Stimulated activated CD8-positive, alpha-beta memory T cell treated with anti-CD3 and anti-CD28 coated beads, Interleukin-4, amount 100 ng/mL, for 24 hours (primary cell): ENCODE data around the gene RP9.

ENCODE experiments used
- DNase-seq: peaks from one replicate; pipeline ENCODE4 v3.0.0-alpha.2; 2020; ENCODE audit warnings: low read depth

The RP9 gene, protein sequence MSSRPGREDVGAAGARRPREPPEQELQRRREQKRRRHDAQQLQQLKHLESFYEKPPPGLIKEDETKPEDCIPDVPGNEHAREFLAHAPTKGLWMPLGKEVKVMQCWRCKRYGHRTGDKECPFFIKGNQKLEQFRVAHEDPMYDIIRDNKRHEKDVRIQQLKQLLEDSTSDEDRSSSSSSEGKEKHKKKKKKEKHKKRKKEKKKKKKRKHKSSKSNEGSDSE

DNA sequence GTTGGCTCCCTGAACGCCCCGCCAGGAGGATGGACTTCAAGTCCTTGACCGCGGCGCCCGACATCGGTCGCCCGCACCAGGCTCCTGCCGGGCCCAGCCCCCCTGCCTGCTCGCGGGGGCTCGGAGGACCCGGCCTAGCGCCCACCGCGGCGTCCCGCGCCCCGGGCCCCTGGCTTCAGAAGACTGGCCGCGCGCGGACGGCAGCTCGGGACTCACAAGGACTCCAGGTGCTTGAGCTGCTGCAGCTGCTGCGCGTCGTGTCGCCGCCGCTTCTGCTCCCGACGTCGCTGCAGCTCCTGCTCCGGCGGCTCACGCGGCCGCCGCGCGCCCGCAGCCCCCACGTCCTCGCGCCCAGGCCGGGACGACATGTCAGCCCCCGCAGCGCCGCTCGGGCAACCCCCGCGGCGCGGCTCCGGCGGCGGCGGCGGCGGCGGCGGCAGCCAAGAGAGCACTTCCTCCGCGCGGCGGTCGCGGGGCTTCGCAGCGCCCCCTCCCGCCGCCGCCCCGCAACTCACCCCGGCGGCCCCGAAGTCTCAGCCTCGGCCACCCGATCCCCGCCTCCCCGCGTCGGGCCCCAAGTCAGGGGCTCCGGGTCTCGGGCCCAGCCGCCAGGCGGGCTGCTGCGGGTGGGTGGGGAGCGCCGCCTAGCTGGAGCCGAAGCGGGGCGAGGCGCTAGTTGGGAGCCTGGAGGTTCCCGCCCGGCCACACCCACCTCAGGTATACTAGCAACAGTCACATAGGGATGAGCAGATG is at the start of gene RP9:
TSS of gene RP9 (minus strand) at position 400 of the 753 bp plus-strand sequence. CDS start at position 368, 32 bp downstream.
- DNase-seq, result peak; percentile 63

DNA sequence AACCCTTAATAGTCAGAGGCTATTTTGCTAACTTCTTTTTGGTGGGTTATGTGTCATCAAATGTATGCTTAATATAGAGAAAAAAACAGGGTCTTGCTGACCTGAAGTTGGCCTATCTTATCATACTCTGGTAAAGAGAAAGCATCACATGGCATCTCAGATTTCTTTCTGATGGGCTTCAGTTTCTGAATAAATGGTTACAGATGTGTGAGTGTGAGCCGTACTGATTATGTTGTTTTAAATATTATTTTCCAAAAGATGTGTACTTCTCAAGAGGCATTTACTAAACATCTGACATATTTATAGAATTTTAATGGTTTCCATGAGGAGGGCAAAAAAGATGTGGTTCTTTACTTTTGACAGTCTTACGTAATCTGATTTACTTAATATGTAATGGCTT is 48.6 kb upstream of the RP9 start:
- DNase-seq, result no peak

DNA sequence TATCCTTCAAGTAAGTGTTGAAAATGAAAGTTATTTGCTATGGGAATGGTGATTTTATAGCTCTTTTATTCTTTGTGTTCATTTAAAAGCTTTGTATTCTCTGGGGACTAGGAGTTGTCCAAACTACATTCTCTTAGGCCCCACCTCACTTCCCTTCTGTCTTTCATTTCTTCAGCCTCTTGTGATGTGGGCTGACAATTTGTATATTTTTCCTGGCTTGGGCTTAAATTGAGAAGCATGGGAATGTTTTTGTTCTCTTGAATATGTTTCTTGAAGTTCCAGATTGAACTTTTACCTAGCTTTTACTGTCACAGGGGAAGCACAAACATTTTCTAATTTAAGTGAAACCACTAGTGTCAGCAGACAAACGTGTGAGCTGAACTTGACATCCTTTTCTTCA is 48.1 kb upstream of the RP9 start:
- no peak for DNase-seq

DNA sequence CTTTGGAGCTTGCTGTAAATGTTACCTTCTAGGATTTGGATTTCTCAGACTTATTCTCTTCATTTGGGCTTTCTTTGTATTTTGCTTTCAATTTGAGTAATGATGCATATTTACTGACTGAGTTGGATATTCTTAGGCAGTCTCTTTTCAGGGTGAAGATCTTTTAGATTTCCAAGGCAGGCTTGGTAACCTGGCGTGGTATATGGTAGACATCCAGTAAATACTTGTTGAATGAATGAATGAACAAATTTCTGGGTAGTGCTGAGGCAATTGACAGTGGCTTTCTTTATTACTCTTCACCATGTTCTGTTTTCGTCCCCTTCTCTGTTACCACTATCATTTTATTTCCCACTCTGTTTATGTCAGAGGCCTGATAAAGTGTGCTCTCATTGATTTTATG is 47.2 kb upstream of the RP9 start:
- no peak for DNase-seq

DNA sequence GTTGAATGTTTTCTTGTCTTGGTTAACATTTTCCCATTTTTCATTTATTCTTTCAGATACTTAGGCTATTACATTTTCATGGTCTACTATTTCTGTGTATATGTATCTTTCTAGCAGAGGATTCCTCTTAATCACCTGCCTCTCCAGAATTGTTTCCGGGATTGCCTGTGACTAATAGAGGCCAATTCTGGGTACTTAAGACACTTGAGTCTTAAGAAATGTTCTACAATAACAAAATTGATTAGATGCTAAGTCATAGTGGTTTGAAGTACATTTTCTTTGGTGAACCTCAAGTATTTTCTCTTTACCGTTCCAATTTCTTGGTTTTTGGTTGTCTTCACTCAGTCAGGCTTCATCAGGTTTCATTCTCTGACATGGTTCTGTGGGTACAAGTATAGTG is 46.6 kb upstream of the RP9 start:
- DNase-seq, result no peak

DNA sequence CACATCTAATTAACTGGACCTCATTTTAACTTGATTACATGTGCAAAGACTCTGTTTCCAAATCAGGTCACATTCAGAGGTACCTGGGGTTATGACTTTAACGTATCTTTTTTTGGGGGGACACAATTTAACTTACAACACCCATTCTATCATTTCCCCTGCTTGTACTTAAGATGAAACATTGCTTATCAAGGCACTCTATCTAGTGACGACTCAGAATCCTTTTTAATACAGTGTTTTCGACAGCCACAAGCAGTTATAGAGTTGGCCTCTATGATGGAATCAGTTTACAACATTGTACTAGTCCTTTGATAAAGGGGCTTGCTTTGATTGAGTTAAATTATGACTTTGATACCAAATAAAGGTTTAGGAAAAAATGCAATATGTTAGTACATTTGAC is 42.9 kb upstream of the RP9 start:
- no peak for DNase-seq

DNA sequence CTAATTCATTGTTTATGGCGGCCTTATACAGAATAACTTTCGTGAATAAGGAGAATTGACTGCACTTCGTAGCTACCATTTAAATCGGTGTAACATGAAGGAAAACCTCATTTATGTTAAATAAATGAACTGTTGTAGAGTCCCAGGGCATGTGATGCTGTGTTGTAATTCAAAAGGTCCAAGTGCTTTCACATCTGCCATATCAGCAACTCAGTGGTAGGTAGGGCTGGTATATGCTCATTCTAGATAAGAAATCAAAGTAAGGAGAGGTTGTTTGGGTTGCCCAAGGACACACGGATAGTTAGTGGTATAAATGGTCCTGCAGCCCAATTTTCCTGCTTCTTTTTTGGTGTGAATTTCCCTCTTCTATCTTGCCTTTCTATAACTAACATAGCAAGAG is 36.0 kb upstream of the RP9 start:
- no peak for DNase-seq

DNA sequence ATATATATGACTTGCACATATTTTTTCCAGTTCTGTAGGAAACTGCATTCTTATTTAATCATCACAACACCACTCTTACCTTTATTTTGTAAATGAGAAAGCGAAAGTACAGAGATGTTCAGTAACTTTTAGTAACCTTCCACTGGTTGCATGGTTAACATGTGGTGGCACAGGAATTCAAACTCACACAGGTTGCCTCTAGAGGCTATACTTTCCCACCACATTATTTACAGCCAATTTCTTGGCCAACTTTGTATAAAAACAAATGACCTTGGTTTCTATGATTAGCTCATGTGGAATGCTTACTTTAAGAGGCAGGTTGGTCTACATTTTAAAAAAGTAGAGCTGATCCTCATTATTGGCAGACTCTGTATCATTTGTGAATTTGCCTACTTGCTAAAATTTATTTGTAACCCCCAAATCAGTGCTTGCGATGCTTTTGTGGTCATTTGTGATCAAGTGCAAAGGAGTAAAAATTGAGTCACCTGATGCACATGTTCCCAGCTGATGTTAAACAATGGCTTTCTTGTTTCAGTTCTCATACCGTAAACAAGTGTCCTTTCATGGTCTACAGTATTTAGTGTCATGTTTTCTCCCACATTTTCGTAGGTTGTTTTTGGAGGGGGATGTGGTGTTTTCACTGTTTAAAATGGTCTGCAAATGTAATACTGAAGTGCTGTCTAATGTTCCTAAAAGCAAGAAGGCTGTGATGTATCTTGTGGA is 35.0 kb upstream of the RP9 start:
- no peak for DNase-seq

DNA sequence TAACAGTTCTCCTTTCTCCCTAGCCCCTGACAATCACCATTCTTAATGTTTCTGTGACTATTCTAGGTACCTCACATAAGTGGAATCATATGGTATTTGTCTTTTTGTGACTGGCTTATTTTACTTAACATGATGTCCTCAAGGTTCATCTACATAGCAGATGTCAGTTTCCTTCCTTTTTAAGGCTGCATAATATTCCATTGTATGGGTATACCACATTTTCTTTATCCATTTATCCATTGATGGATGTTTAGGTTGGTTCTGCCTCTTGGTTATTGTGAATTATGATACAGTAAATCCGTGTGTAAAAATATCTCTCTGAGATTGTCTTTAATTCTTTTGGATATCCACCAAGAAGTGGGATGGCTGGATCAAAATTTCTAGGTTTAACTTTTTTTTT is 33.4 kb upstream of the RP9 start:
- DNase-seq, result no peak

DNA sequence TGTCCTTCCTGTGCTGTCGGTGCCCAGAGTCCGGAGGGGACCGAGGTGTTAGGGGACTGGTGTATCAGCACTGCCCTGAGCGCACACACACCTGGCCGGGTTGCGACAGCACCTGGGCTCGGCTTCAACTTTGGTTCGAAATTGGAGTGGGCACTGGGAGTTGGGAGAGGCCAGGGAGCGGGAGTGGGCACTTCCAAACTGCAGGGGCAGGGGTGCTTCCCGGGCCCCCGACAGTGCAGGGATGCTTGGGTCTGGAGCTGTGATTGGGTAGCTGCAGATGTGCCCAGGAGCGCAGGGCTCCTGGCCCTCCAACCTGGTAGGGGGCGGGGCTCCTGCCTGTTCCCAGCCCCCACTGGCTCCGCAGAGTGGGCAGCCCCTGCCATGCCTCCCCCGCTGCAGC is 27.9 kb upstream of the RP9 start:
- DNase-seq, result no peak

DNA sequence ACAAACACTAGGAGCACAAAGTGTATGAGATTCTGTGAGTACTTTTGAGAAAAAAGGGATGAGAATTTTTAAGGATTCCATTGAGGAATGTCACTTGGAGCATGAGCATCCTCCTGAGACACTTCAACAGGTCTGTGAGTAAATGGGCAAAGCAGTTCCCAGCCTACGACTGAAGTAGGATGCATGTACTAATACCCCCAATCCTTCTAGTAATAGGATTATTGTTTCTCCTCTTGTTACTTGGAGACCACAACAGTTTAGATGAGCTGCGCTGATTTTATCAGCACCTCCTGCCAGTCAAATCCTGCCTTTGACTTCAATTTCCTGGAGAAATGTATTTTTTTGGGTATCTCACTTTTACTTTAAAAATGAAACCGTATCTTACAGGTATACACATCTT is 21.0 kb upstream of the RP9 start:
- no peak for DNase-seq

DNA sequence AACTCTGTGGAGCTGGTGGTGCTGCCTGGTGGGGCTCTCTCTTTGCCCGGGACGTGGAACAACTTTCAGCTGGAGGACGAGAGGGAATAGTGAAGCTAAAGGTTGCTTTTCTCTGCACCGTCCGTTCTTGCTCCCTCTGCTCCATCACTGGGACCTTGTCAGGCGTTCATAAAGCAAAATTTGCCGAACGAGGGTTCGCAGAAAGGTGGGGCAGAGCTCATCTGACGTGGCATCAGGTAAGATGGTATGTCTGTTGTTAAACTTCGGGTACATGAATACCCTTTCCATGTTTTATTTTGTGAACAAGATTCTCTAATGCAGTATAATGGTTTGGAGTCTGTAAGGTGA is 20.6 kb upstream of the RP9 start:
- no peak for DNase-seq

DNA sequence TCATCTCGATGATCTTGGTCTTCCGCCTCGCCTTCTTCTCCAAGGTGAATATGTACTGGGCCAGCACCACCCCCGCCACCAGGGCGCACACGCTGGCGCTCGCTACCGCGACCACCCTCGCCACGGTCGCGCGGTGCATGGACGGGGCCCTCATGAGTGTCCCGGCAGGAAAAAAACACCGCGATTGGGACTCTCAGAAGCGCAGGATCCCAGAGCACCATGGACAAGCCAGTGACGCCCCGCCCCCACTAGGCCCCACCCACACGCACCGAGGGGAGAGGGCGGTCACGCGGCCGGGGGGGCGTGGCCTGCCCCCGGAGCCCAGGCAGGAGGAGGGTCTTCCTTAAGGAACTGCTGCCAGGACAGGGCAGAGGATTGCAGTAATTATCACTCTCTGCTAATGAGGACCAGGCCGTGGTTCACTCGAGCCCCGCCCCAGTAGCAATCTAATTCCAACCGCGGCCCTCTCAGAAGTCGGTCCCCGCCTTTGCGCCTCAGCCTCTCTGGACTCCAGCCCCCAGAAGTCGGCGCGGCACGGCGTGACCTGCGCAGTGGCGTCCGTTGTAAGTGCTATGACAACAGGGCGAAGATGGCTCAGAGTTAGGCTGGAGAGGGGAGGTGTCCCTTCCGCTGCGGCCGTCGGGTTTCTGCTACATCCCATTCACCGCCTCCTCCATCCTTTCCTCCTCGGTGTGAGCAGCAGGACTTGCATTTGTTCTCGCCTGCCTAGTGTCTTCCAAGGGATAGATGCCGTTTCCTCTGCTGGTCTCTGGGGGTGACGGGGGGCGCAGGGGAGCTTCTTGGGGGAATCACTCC is 20.0 kb upstream of the RP9 start, which contains the start of gene BBS9:
TSS of gene BBS9 (plus strand) at position 575 of the 816 bp plus-strand sequence. CDS start 16,689 bp downstream, outside the sequence.
- DNase-seq, result peak; percentile 88

DNA sequence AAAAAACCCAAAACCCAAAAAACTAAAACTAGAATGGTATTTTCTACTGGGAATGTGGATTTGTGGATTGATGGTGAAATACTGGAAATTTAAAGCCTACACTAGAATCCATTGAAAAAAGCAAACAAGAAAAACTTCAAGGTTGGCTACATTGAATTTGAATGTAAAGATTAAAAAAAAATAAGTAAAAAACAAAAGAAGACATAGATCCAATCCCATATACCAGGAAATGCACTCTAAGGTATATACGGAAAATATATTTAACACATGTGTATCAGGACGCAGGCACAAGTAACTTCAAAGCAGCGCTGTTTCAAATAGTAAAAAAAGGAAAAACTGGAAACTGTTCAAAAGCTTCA is 19.4 kb upstream of the RP9 start:
- no peak for DNase-seq

DNA sequence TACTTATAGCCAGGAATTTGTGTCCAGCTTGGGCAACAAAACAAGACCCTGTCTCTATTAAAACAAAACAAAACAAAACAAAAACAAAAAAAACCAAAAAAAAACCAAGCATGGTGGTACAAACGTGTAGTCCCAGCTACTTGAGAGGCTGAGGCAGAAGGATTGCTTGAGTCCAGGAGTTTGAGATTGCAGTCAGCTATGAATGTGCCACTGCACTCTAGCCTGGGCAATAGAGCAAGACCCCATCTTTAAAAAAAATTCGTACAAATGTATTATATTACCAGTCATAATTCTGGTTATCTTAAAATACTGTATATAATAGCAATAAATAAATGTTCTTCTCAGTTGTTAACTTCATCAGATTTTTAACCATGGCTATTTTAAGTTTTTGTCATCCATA is 17.9 kb upstream of the RP9 start:
- no peak for DNase-seq

DNA sequence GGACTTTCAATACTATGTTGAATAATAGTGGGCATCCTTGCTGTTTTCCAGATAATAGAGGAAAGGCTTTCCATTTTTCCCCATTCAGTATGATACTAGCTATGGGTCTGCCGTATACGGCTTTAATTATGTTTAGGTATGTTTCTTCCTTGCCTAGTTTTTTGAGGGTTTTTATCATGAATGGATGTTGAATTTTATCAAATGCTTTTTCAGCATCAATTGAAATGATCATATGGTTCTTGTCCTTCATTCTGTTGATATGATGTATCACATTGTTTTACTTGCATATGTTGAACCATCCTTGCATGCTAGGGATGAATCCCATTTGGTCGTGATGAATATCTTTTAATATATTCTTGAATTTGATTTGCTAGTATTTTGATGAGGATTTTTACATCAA is 9.2 kb upstream of the RP9 start:
- no peak for DNase-seq

DNA sequence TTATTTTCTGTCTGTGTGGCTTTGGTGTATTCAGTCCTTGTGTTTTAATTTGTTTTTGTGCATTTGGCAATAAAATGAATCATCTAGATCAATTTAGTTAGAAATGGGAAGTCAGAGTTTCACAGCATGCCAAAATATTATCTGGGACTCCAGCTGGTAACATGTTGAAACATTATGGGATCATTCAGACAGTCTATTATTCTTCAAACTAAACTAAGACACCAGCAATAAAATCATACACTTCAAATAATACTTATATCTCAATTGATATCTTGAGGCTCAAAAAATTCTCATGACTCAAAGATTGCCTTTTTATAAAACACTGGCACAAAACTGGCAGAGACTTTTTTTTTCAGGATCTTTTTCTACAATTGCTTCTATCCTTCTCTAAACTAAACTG is 5.8 kb upstream of the RP9 start:
- no peak for DNase-seq

DNA sequence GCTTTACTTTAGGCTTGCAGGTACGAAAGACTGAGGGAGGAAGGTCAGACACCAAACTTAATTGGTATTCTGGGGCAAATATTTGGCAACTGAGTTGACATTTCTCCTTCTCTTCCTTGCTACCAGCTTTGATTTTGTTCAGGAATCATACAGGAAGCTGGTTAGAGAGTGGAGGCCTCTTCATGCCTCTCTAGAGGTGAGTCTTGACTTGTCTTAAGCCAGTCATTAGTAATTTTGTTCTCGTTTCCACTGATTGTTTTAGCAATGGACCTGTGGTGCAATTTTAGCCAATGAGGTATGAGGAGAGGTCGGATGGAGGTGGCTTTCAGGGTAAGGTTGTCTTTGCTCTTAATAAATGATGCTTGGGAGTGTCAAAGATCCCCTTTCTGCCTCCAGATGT is 2.4 kb upstream of the RP9 start:
- no peak for DNase-seq

DNA sequence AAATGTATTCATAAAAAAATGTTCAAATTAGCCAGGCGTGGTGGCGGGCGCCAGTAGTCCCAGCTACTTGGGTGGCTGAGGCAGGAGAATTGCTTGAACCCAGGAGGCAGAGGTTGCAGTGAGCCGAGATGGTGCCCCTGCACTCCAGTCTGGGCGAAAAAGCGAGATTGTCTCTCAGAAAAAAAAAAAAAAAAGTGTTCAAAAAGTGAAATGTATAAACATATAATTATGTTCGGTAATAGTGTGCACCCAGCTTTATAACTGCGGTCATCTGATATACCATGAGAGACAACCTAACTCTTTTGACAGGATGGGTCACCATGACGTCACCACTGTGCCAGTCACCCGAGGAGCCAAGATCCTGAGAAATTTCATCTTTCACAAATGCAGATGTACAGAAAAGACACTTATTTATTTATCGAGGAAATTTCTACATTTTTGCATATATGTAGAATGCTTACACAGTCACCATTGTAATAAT is 594 bp upstream of the RP9 start:
- DNase-seq, result no peak

DNA sequence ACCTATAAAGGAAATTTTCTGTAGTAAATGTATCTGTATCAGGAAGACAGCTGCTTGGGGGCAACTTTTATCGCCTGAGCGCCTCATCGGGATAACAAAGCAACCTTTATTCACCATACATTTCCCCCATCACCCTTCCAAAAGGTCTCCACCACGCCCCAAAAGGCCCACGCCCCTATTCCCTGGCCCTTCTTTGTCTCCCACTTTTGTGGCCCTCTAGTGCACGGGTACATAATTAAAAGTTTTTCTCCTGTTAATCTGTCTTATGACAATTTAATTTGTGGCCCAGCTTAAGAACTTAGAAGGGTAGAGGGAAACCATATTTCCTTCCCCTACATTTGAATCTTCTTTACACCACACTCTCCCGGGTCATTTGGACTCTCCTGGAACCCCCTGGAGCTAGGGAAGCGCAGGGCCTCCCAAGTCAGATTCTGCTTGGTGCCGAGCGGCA is 625 bp downstream of the RP9 start:
- DNase-seq, result no peak

DNA sequence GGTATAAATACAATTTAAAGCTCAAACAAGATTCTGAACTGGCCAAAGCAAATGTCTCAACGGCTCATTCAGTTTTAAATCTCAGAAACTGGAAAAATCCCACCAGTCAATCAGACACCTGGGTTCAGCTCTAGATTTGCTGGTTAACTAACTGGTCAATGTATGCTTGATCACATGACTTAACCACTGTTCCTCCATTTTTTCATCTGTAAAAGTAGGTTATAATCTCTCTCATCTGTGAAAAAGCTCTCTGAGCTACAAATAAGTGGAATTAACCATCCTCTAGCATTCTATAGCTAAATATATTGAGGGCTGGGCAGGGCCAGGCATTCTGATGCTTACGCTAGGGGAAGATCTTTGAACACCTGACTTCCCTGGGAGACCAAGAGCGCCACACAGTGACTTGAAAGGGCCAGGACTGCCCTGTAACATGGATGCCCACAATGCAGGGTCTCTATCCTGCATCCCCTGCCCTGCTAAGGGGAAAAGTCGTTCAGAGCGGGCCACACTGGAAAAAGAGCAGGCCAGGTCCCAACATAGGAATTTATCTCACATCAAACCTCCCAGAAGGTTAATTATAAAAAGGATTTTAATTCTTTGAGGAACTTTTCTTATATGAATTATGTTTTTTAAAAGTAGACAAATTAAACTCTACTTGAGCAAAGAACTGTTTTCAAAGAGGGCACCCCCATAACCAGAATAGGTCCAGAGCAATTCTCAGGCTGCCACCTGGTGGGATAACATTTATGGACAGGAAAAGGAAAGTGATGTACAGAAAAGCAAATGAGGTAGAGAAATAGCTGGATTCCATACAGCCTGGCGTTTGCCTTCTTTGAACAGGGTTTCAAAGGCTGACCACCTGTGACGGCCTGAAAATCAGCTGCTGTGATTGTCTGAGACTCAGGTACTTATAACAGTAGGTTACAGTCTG is 1.8 kb downstream of the RP9 start:
- no peak for DNase-seq
